HG03520 (cell line): ENCODE data around the gene ABLIM3.
"Not testable (repeated sequence)": the region's sequence is repeated elsewhere in the genome, so short reads cannot be mapped to it uniquely, and the experiment has no call there.

Source experiments
- ATAC-seq: cut with Tn5 transposase; IDR thresholded peaks from one replicate; pipeline ENCODE4 v1.9.1; 2021; ENCODE audit warnings: mild to moderate bottlenecking, moderate library complexity; ENCODE audit not compliant: unreplicated experiment

ABLIM3 gene

GRCh38 chr5:149185067-149185466 is 43.8 kb downstream of the ABLIM3 start:
- ATAC-seq: no peak

GRCh38 chr5:149186506-149186905 is 45.2 kb downstream of the ABLIM3 start:
- no peak for ATAC-seq

- ATAC-seq: not testable (repeated sequence)
These were observed 46.3 kb downstream of the ABLIM3 start for GRCh38 chr5:149187617-149188016.

- no peak for ATAC-seq
These were observed 47.1 kb downstream of the ABLIM3 start for GRCh38 chr5:149188383-149188782.

- ATAC-seq: no peak
These were observed 54.1 kb downstream of the ABLIM3 start for GRCh38 chr5:149195337-149195887.

- no peak for ATAC-seq
These were observed 54.7 kb downstream of the ABLIM3 start for GRCh38 chr5:149195962-149196361.

GRCh38 chr5:149198148-149198547 is 56.9 kb downstream of the ABLIM3 start:
- ATAC-seq: no peak

- ATAC-seq: no peak
These were observed 59.1 kb downstream of the ABLIM3 start for GRCh38 chr5:149200355-149200754.

GRCh38 chr5:149201121-149201637 is 59.9 kb downstream of the ABLIM3 start:
- no peak for ATAC-seq

GRCh38 chr5:149202910-149203451 is 61.7 kb downstream of the ABLIM3 start:
- ATAC-seq: no peak

- ATAC-seq: no peak
These were observed 62.7 kb downstream of the ABLIM3 start for GRCh38 chr5:149203921-149204441.

GRCh38 chr5:149205625-149206523 is 64.6 kb downstream of the ABLIM3 start:
- ATAC-seq: no peak

GRCh38 chr5:149206524-149207141 is 65.3 kb downstream of the ABLIM3 start:
- no peak for ATAC-seq

GRCh38 chr5:149207831-149208230 is 66.5 kb downstream of the ABLIM3 start:
- no peak for ATAC-seq

GRCh38 chr5:149210225-149210624 is 68.9 kb downstream of the ABLIM3 start:
- no peak for ATAC-seq

- no peak for ATAC-seq
These were observed 69.7 kb downstream of the ABLIM3 start for GRCh38 chr5:149210968-149211490.

GRCh38 chr5:149211566-149211965 is 70.3 kb downstream of the ABLIM3 start:
- no peak for ATAC-seq

GRCh38 chr5:149212198-149212951 is 71.1 kb downstream of the ABLIM3 start:
- ATAC-seq: no peak

GRCh38 chr5:149213264-149213880 is 72.1 kb downstream of the ABLIM3 start:
- no peak for ATAC-seq
